Astrocyte of the cerebellum (primary cell): Measurements from ENCODE around the gene CEP126.
A peak's percentile ranks its signal among the peaks of the same experiment; 100 is the strongest.

Experiments
- DNase-seq: peaks from one replicate; pipeline ENCODE4 v3.0.0-alpha.2; 2011; ENCODE audit warnings: low read depth
- H3K4me3 ChIP-seq: 2 replicates; pipeline ENCODE4 v1.5.1; 2011; ENCODE audit warnings: mild to moderate bottlenecking, low read depth, low read length, moderate library complexity
- in situ Hi-C: cut with HindIII; loops from 2 replicates; pipeline ENCODE4 v1.10.0; 2017; ENCODE audit warnings: low sequenced_read_pairs
- TF ChIP-seq, protein P1 (sequence below): IDR thresholded peaks from 2 replicates; pipeline ENCODE4 v1.5.1; 2012; ENCODE audit warnings: low read length, low read depth, moderate library complexity, mild to moderate bottlenecking; ENCODE audit errors: missing control alignments

The CEP126 gene

DNA sequence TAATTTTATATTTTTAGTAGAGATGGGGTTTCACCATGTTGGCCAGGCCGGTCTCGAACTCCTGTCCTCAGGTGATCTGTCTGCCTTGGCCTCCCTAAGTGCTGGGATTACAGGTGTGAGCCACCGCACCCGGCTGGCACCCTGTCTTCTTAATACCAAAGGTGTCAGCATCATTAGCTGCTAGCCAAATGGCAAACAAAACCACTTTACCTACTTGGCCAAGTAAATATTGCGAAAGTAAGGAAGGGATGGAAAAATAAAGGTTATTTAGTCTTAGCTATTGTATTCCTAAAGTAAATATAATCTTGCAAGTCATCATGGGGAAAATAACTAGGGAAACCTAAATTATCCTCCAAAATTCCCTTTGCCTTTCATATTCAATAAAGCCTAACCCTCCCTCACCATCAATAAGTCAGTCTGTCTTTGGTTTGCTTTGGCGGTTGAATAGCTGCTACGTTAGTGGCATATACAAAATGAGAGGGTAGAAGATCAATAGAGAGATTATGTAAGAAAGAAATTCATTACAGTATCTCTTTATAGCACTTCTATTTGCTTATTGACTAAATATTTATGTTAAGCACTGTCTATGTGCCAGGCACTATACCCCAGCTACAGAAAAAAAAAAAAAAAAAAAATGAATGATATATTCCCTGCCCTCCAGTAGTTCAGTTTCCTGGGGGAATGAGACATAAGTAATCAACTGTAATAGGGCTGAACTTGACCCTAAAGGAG is 92.2 kb downstream of the CEP126 start:
- TF ChIP-seq, protein P1, sequence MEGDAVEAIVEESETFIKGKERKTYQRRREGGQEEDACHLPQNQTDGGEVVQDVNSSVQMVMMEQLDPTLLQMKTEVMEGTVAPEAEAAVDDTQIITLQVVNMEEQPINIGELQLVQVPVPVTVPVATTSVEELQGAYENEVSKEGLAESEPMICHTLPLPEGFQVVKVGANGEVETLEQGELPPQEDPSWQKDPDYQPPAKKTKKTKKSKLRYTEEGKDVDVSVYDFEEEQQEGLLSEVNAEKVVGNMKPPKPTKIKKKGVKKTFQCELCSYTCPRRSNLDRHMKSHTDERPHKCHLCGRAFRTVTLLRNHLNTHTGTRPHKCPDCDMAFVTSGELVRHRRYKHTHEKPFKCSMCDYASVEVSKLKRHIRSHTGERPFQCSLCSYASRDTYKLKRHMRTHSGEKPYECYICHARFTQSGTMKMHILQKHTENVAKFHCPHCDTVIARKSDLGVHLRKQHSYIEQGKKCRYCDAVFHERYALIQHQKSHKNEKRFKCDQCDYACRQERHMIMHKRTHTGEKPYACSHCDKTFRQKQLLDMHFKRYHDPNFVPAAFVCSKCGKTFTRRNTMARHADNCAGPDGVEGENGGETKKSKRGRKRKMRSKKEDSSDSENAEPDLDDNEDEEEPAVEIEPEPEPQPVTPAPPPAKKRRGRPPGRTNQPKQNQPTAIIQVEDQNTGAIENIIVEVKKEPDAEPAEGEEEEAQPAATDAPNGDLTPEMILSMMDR, result no peak
- in situ Hi-C loops, result loop anchor here (5.0 to 10.0 kb wide), 2 partner anchors 145 to 572 kb away; no protein-coding TSS in a partner anchor
- no peak for DNase-seq
- no peak overlapping the region for H3K4me3 ChIP-seq

DNA sequence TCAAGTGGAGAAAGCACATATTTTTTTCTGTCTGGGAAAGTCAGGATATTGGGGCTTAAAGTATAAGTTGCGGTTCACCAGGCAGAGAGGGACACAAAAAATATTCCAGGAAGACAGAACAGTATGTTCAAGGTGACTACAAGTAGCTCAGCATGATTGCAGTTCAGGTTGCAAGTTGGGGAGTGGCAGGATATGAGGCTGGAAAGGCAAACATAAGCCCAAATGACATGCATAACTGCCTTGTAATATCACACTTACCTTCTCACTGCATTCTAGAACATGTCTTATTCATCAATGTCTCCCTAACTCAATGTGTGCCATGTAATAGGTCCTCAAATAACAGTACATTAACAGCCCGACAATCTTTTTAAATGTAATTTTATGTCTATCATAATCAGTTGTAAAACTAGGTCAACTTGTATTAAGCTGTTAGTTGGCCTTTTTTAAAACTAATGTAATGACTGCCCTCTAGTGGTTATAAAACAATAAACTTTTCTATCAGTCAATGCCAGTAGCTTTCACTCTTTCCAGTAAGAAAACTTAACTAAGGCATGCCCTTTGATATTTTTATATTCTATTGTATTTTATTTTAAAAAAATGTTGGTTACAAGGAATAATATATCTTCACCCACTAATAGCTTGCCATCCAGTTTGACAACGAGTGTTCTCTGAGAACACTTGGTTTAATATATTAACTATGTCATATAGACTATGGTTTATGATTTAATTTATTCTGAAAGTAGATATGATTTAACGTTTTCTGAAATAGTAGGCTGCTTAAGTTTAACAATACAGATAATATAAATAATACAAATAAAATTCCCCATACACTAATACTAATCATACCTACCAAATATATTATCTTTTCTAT is 93.0 kb downstream of the CEP126 start:
- no peak overlapping the region for H3K4me3 ChIP-seq
- DNase-seq, result peak; percentile 24
- TF ChIP-seq, protein P1, result no peak
- in situ Hi-C loops, result loop anchor here (5.0 to 10.0 kb wide), 2 partner anchors 146 to 573 kb away; no protein-coding TSS in a partner anchor

DNA sequence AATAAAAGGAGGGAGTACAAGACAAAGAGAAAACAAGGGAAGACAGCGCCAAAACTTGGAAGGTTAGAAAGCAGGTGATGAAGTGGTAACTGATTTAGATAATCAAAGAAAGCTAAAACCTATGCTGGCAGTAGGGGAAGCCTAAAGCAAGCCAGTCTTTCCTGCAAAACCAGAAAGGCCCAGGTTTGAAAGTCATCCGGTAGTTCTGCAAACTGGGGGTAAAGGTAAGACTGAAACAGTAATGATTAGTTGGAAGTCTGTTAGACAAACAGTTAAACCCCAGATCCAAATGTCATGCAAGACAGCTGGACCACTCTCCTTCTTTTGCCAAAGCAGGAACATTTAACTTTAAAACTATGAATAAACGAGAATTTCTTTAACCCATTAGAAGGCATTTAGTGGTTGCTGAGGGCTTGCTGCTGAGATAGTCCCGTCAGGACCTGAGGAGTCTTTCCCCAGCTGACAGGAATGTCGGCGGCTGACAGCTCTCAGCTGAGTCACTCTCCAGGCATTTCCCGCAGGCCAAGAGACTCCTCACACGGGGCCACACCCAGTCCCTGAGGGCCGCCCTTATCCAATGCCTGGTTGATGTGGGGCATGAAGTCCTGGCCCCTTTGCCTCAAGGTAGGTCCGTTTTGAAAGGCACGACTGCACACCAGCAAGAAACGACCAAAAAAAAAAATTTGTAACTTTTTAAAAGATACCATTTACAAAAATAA is 96.1 kb downstream of the CEP126 start:
- peak; percentile 47 for DNase-seq
- TF ChIP-seq, protein P1, result no peak
- in situ Hi-C loops, result no loop called here
- no peak overlapping the region for H3K4me3 ChIP-seq

DNA sequence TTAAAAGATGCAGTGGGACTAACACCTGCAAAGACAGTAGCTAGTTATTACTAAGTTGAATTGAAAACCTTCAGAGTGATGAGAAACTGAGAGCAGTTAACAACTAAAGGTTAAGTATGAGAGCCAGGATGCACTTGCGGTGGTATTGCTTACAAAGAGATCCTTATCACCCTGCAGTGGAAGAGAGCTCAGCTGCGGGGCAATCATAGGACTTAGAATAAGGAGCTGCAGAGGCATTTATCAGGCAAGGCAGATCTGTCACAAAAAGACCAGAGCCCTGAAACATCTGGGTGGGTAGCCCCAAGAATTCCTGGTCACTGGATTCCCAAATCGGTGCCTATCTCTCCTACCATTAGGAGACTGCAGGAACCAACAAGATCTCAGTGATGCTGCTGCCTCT is 98.1 kb downstream of the CEP126 start:
- no peak for DNase-seq
- TF ChIP-seq, protein P1, result no peak
- no peak overlapping the region for H3K4me3 ChIP-seq
- in situ Hi-C loops, result no loop called here

DNA sequence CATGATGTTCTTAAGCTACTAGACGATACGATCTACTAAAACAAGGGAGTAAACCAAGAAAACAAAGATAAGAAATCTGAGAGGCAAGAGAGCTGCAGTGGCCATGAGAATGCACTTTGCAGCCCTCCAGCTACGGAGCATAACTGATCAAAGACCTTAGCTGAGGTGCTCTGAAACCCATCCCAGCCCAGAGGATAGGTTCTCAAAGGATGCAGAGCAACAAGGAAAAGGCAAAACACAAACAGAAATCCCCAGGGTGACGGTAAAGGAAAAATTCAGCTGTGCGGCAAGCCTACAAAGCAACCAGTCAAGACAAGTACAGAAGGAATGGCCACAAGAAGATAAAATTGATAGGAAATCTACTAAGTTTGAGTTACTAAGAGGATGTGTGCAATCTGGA is 99.9 kb downstream of the CEP126 start:
- TF ChIP-seq, protein P1, result no peak
- no peak for DNase-seq
- in situ Hi-C loops, result no loop called here
- H3K4me3 ChIP-seq, result no peak overlapping the region

DNA sequence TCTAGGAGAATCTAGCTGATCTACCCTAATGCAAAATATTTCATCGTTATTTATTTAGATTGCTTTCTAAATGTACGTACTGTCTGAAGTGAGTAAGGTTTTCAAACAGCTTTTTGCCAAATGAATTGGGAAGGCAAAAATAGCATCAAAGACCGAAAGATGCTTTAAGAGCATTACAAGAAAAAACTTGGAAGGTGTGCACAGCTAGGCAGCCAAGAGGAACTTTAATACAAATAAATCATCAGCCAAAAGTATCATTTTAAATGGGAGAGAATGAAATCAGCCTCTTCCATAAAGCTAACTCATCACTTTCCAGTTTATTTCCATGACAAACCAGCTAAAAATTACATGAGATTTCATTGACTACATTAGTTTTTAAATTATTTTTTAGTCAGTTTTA is 102.2 kb downstream of the CEP126 start:
- no peak for DNase-seq
- in situ Hi-C loops, result no loop called here
- H3K4me3 ChIP-seq, result no peak overlapping the region
- TF ChIP-seq, protein P1, result no peak
